Measurements from ENCODE around the gene CHAT. TPM values are rescaled to one million over a fixed set of nuclear protein-coding genes. Genes with fewer than 3 reads are reported as not detected.

Gene CHAT
- total RNA-seq, 4 donors from 2014 or later = 0.94 to 1.6 TPM; not detected in 2

- H3K4me1 ChIP-seq = no peaks in the 10 kb centered on the region
- 72 to 78% methylated on average over 6 of the region's 6 CpGs for WGBS, 2 donors (ENCODE audit: low coverage in 1 of 2)
- H3K27ac ChIP-seq = no peak overlapping the region
- no peaks in the 10 kb centered on the region for H3K36me3 ChIP-seq
- no peak for TF ChIP-seq CTCF (IDR thresholded peaks at IDR 0.05)
- no peak for TF ChIP-seq POLR2A (IDR thresholded peaks at IDR 0.05)
- no peak for TF ChIP-seq POLR2AphosphoS5 (IDR thresholded peaks at IDR 0.05)
- no peak for TF ChIP-seq EP300 (IDR thresholded peaks at IDR 0.05)
- H3K9me3 ChIP-seq = no peaks in the 10 kb centered on the region
- H3K27me3 ChIP-seq = peaks cover 36% of the 10 kb centered on the region
- no peak overlapping the region for H3K4me3 ChIP-seq
- no peak for ATAC-seq
These were observed 20.3 kb upstream of the CHAT start for GRCh38 chr10:49593564-49593875.

GRCh38 chr10:49593998-49594397 lies 19.8 kb upstream of the CHAT start:
- Histone ChIP-seq H3K9me3 (no peaks in the 10 kb centered on the region), H3K27ac (no peak overlapping the region), H3K27me3 (peaks cover 40% of the 10 kb centered on the region), H3K4me1 (no peaks in the 10 kb centered on the region), H3K36me3 (no peaks in the 10 kb centered on the region), H3K4me3 (no peak overlapping the region)
- ATAC-seq = no peak
- TF ChIP-seq POLR2AphosphoS5 (IDR thresholded peaks at IDR 0.05) = no peak
- no peak for TF ChIP-seq POLR2A (IDR thresholded peaks at IDR 0.05)
- TF ChIP-seq EP300 (IDR thresholded peaks at IDR 0.05) = no peak
- TF ChIP-seq CTCF (IDR thresholded peaks at IDR 0.05) = no peak
- 100% methylated on average over 1 of the region's 4 CpGs; no CpG with 5 or more reads in 1 of the 2 donors for WGBS, 2 donors (ENCODE audit: low coverage in 1 of 2)

GRCh38 chr10:49594594-49594993 lies 19.2 kb upstream of the CHAT start:
- H3K4me1 ChIP-seq = no peaks in the 10 kb centered on the region
- H3K9me3 ChIP-seq = no peaks in the 10 kb centered on the region
- H3K27ac ChIP-seq = no peak overlapping the region
- ATAC-seq = no peak
- peaks cover 45% of the 10 kb centered on the region for H3K27me3 ChIP-seq
- no peaks in the 10 kb centered on the region for H3K36me3 ChIP-seq
- 0 to 1% methylated on average over 6 of the region's 6 CpGs for WGBS, 2 donors (ENCODE audit: low coverage in 1 of 2)
- H3K4me3 ChIP-seq = no peak overlapping the region
- no peak for TF ChIP-seq POLR2A (IDR thresholded peaks at IDR 0.05)
- TF ChIP-seq POLR2AphosphoS5 (IDR thresholded peaks at IDR 0.05) = no peak
- peak; percentile 40 to 71 (median 50) for TF ChIP-seq CTCF (IDR thresholded peaks at IDR 0.05)

- peaks cover 51% of the 10 kb centered on the region for H3K27me3 ChIP-seq
- H3K9me3 ChIP-seq = no peaks in the 10 kb centered on the region
- H3K4me3 ChIP-seq = no peak overlapping the region
- TF ChIP-seq POLR2A (IDR thresholded peaks at IDR 0.05) = no peak
- TF ChIP-seq EP300 (IDR thresholded peaks at IDR 0.05) = no peak
- TF ChIP-seq POLR2AphosphoS5 (IDR thresholded peaks at IDR 0.05) = no peak
- no peak for TF ChIP-seq CTCF (IDR thresholded peaks at IDR 0.05)
- WGBS, 2 donors (ENCODE audit: low coverage in 1 of 2) = 31 to 66% methylated on average over 3 to 5 of the region's 10 CpGs
- no peaks in the 10 kb centered on the region for H3K4me1 ChIP-seq
- no peak overlapping the region for H3K27ac ChIP-seq
- ATAC-seq = no peak
- no peaks in the 10 kb centered on the region for H3K36me3 ChIP-seq
These were observed 18.7 kb upstream of the CHAT start for GRCh38 chr10:49595003-49595712.

- Histone ChIP-seq H3K4me1 (no peaks in the 10 kb centered on the region), H3K27me3 (peaks cover 57% of the 10 kb centered on the region), H3K36me3 (no peaks in the 10 kb centered on the region), H3K27ac (no peak overlapping the region), H3K4me3 (no peak overlapping the region), H3K9me3 (no peaks in the 10 kb centered on the region)
- WGBS, 2 donors (ENCODE audit: low coverage in 1 of 2) = 38 to 75% methylated on average over 7 to 8 of the region's 13 CpGs
- no peak for TF ChIP-seq EP300 (IDR thresholded peaks at IDR 0.05)
- TF ChIP-seq POLR2A (IDR thresholded peaks at IDR 0.05) = no peak
- no peak for TF ChIP-seq CTCF (IDR thresholded peaks at IDR 0.05)
- TF ChIP-seq POLR2AphosphoS5 (IDR thresholded peaks at IDR 0.05) = no peak
- ATAC-seq = no peak
These were observed 17.9 kb upstream of the CHAT start for GRCh38 chr10:49595713-49596492.

Data from gastroesophageal sphincter (tissue), 4 donors.